Ascending aorta (tissue), 2 donors: ENCODE data around the gene LRCH4. TPM values are rescaled to one million over a fixed set of nuclear protein-coding genes. Genes with fewer than 3 reads are reported as not detected.

Experiments used
- DNase-seq, 2 donors: peaks; one replicate each; pipeline ENCODE4 v3.0.0-alpha.2; 2019; ENCODE audit warnings: low spot score in 2 of 2
- H3K27ac ChIP-seq, 2 donors: fragments of 200-600 bp; sonication (generic); one replicate each; pipeline ENCODE4 v1.5.1; 2016 to 2017; ENCODE audit warnings: mild to moderate bottlenecking in 1 of 2
- H3K27me3 ChIP-seq: fragments of 200-600 bp; sonication (generic); one replicate; pipeline ENCODE4 v1.5.1; 2017
- H3K36me3 ChIP-seq, 2 donors: fragments of 200-600 bp; sonication (generic); one replicate each; pipeline ENCODE4 v1.5.1; 2016
- H3K4me1 ChIP-seq, 2 donors: fragments of 200-600 bp; sonication (generic); one replicate each; pipeline ENCODE4 v1.5.1; 2016 to 2017; ENCODE audit warnings: mild to moderate bottlenecking in 1 of 2
- H3K4me3 ChIP-seq, 2 donors: fragments of 200-600 bp; sonication (generic); one replicate each; pipeline ENCODE4 v1.5.1; 2016 to 2017; ENCODE audit warnings: mild to moderate bottlenecking in 1 of 2
- H3K9me3 ChIP-seq, 2 donors: fragments of 200-600 bp; sonication (generic); one replicate each; pipeline ENCODE4 v1.5.1; 2016
- intact Hi-C: fragments of 100-400 bp; cut with DNase I; formaldehyde crosslinking; loops from one replicate; pipeline ENCODE4 v1.15.1; 2023
- total RNA-seq: library from RNA; depleted of rRNA; stranded (reverse); fragments of >200 nt; gene quantifications from one replicate; pipeline ENCODE4 v1.1.0, GENCODE V29; 2016
- TF ChIP-seq, protein P1 (sequence below), 3 experiments: fragments of 200-600 bp in 2 of 3; fragments of 450-650 bp in 1 of 3; sonication (generic) in 2 of 3; IDR thresholded peaks; one replicate each; pipeline ENCODE4 v1.5.1; 2016 to 2019; ENCODE audit warnings: antibody characterized with exemption in 3 of 3, mild to moderate bottlenecking in 1 of 3, moderate library complexity in 1 of 3

The LRCH4 gene
- total RNA-seq, 1 donor from 2014 or later, result 113 TPM

DNA sequence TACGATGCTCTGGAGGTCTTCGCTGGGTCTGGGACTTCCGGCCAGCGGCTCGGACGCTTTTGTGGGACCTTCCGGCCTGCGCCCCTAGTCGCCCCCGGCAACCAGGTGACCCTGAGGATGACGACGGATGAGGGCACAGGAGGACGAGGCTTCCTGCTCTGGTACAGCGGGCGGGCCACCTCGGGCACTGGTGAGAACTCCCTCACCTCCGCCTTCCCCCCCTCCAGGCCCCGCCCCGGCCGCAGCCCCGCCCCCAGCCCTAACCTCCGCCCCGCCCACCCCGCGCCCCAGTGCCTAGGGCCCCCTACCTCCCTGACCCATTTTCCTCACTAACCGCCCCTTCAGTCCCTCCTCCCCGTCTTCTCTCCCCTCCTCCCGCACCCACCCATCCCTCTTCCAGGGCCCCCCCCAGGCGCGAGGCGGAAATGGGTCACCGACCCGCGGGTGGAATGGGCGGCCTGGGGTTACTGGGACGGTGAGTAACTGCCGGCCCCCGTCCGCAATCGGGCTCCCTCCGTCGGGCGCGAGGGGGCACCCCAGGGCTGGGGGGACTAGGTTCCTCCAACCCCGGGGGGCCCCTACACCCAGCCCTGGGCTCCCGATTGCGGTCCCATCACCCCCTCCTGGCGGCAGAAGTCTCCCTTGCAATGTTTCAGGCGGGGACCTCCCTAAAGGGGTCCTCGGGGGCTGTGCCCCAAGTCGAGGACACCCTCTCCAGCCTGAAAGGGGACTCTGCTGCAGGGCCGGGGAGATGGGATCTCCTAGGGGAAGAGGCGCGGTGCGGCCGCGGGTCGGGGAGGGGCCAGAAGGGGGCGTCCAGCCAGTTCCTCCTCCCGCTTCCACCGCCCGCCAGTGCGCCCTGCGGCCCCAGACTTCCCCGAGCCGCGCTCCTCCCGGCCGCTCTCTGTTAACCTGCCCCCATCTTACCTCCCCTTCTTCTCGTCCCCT is 18.4 kb upstream of the LRCH4 start:
- Histone ChIP-seq H3K4me1 (peaks cover 0 to 24% of the 10 kb centered on the region in 2 donors), H3K4me3 (peak overlapping the region; percentile 89 to 91), H3K9me3 (no peaks in the 10 kb centered on the region), H3K36me3 (no peaks in the 10 kb centered on the region), H3K27me3 (no peaks in the 10 kb centered on the region), H3K27ac (peak overlapping the region; percentile 87 to 88)
- TF ChIP-seq, protein P1, sequence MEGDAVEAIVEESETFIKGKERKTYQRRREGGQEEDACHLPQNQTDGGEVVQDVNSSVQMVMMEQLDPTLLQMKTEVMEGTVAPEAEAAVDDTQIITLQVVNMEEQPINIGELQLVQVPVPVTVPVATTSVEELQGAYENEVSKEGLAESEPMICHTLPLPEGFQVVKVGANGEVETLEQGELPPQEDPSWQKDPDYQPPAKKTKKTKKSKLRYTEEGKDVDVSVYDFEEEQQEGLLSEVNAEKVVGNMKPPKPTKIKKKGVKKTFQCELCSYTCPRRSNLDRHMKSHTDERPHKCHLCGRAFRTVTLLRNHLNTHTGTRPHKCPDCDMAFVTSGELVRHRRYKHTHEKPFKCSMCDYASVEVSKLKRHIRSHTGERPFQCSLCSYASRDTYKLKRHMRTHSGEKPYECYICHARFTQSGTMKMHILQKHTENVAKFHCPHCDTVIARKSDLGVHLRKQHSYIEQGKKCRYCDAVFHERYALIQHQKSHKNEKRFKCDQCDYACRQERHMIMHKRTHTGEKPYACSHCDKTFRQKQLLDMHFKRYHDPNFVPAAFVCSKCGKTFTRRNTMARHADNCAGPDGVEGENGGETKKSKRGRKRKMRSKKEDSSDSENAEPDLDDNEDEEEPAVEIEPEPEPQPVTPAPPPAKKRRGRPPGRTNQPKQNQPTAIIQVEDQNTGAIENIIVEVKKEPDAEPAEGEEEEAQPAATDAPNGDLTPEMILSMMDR (IDR thresholded peaks at IDR 0.05), result peak; percentile 39 to 60 (median 47)
- DNase-seq, result peak in 1 of 2 donors; percentile 89
- intact Hi-C loops, result loop anchor here (1.0 to 5.0 kb wide), 4 partner anchors 8 to 263 kb away; partner anchors contain the start of genes FBXO24, GNB2, LRCH4 and MOSPD3

DNA sequence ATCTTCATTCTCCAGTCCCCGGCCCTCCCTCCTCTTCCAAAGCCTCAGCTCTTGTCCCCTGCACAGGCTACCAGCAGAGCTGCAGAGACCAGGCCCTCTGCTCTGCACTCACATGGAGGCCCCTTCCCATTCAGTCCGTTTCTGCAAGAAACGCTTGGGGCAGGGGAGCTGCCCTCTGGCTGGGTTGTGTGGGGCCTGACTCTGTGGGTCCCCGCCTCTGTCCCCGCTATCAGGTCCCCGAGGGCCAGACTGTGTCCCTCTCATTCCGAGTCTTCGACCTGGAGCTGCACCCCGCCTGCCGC is 17.7 kb upstream of the LRCH4 start:
- H3K9me3 ChIP-seq, result no peaks in the 10 kb centered on the region
- peak overlapping the region; percentile 89 to 91 for H3K4me3 ChIP-seq
- DNase-seq, result no peak
- intact Hi-C loops, result loop anchor here (1.0 to 5.0 kb wide), 4 partner anchors 9 to 264 kb away; partner anchors contain the start of genes FBXO24, GNB2, LRCH4 and MOSPD3
- peaks cover 0 to 24% of the 10 kb centered on the region in 2 donors for H3K4me1 ChIP-seq
- H3K27me3 ChIP-seq, result no peaks in the 10 kb centered on the region
- H3K27ac ChIP-seq, result peak overlapping the region; percentile 87 to 88
- TF ChIP-seq, protein P1 (IDR thresholded peaks at IDR 0.05), result no peak
- no peaks in the 10 kb centered on the region for H3K36me3 ChIP-seq

DNA sequence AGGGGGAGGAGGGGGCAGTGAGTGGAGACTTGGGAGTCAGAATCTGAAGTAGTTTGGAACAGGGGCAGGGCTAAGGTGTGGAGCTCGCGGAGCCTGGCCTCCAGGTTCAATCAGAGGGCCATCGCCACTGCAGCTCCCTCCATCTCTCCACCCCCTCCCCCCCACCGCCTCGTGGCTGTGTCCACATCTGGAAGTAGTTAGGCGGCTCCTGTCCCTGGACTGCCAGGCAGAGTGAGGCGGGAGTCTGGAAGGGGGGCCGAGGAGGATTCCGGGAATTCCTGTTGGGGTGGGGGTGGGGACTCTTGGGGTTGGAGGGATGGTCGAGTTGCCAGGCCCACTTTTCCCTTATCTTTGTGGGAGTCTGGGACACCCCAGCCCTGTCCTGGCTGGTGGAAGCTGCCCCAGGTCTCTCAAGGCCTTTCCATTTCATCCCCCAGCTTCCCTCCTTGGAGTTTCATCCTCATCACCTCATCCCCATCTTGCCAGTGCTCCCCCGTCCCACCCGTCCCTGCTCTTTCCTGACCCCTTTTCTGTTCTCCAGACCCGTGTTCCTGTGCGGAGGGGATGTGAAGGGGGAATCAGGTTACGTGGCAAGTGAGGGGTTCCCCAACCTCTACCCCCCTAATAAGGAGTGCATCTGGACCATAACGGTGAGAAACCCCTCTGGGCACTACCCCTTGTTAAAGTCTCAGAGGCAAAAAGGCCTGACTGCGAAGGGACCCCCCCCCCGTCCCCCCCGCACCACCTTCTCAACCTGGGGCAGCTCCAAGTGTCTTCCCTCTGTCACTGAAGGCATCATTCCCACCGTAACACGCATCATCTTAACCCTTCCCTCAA is 17.2 kb upstream of the LRCH4 start:
- H3K4me1 ChIP-seq, result peaks cover 0 to 24% of the 10 kb centered on the region in 2 donors
- intact Hi-C loops, result loop anchor here (5.0 kb wide), 1 partner anchor 264 kb away; the partner anchor contains the start of gene TRIP6
- H3K36me3 ChIP-seq, result no peaks in the 10 kb centered on the region
- H3K27ac ChIP-seq, result peak overlapping the region; percentile 87 to 88
- TF ChIP-seq, protein P1 (IDR thresholded peaks at IDR 0.05), result no peak
- peak overlapping the region; percentile 89 to 91 for H3K4me3 ChIP-seq
- no peaks in the 10 kb centered on the region for H3K9me3 ChIP-seq
- no peaks in the 10 kb centered on the region for H3K27me3 ChIP-seq
- peak in 1 of 2 donors; percentile 91 for DNase-seq

DNA sequence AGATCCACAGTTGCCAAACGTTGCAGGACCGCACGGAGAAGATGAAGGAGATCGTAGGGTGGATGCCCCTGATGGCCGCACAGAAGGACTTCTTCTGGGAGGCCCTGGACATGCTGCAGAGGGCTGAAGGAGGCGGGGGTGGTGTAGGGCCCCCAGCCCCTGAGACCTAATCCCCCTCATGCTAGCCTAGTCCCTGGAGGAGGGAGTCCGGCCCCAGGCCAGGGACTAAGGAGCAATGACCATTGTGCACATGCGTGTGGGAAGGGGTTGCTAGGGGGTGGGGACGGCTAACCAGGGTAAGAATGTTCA is 14.8 kb upstream of the LRCH4 start:
- intact Hi-C loops, result loop anchor here (5.0 kb wide), 1 partner anchor 267 kb away; the partner anchor contains the start of gene TRIP6
- TF ChIP-seq, protein P1 (IDR thresholded peaks at IDR 0.05), result no peak
- Histone ChIP-seq H3K36me3 (no peaks in the 10 kb centered on the region), H3K4me1 (peaks cover 0 to 24% of the 10 kb centered on the region in 2 donors), H3K9me3 (no peaks in the 10 kb centered on the region), H3K27ac (no peak overlapping the region), H3K4me3 (no peak overlapping the region), H3K27me3 (no peaks in the 10 kb centered on the region)
- no peak for DNase-seq

DNA sequence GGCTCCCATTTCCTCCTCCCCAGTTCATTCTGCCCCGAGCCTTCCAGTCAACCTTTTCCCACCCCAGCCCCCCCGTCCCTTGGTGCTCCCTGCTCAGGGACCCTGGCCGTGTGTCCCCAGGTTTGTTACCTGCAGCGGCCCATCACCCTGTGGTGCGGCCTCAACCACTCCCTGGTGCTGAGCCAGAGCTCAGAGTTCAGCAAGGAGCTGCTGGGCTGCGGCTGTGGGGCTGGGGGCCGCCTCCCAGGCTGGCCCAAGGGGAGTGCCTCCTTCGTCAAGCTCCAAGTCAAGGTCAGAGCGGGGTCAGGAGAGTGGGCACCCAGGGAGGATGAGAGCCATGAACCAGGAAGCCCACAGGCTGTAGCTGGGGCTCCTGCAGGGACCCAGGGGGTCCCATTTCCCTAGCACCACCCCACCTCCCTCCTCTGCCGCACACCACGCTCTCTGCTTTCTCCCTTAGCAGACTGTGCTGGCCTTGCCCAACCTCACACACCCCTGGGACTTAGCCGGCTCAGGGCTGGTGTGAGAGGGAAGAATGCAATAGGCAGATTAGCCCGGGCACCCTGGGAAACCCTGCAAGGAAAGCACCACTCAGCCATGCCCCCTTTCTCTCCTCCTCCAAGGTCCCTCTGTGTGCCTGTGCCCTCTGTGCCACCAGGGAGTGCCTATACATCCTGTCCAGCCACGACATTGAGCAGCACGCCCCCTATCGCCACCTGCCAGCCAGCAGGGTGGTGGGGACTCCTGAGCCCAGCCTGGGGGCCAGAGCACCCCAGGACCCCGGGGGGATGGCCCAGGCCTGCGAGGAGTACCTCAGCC is 14.2 kb upstream of the LRCH4 start:
- no peak for DNase-seq

More for the DNA sequence above, 14.2 kb upstream of the LRCH4 start:
- H3K9me3 ChIP-seq, result no peaks in the 10 kb centered on the region
- no peak overlapping the region for H3K27ac ChIP-seq
- peaks cover 0 to 20% of the 10 kb centered on the region in 2 donors for H3K4me1 ChIP-seq
- no peaks in the 10 kb centered on the region for H3K27me3 ChIP-seq
- intact Hi-C loops, result loop anchor here (5.0 kb wide), 1 partner anchor 267 kb away; the partner anchor contains the start of gene TRIP6
- no peaks in the 10 kb centered on the region for H3K36me3 ChIP-seq
- H3K4me3 ChIP-seq, result no peak overlapping the region
- TF ChIP-seq, protein P1 (IDR thresholded peaks at IDR 0.05), result no peak
